DMS53 treated with DMSO at 0.1 percent for 48 hours (cell line): ENCODE results near the gene RNPEPL1.

Experiments
- DNase-seq: peaks from one replicate; lab custom pipeline; 2025; ENCODE audit not compliant: unreplicated experiment; lab: John Stamatoyannopoulos, UW

The RNPEPL1 gene

DNA sequence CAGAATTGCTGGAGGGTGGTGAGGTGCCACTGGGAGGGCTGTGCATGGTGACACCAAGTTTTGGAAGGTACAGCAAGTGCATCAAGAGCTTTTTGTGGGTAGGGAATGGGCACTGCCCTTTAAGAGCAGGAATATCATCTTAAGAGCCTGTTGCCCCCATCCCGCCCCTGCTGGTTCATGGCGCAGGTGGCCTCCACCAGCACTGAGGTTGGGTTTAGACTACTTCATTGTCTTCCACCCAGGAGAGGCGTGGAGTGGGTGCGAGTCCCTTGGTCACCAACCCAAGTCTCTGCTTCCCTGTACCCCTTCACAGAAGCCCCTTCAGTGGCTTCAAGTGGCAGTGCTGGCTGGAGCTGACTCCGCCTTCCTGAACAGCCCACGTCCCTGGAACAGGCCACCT, 7.8 kb downstream of the RNPEPL1 start:
- no peak for DNase-seq

DNA sequence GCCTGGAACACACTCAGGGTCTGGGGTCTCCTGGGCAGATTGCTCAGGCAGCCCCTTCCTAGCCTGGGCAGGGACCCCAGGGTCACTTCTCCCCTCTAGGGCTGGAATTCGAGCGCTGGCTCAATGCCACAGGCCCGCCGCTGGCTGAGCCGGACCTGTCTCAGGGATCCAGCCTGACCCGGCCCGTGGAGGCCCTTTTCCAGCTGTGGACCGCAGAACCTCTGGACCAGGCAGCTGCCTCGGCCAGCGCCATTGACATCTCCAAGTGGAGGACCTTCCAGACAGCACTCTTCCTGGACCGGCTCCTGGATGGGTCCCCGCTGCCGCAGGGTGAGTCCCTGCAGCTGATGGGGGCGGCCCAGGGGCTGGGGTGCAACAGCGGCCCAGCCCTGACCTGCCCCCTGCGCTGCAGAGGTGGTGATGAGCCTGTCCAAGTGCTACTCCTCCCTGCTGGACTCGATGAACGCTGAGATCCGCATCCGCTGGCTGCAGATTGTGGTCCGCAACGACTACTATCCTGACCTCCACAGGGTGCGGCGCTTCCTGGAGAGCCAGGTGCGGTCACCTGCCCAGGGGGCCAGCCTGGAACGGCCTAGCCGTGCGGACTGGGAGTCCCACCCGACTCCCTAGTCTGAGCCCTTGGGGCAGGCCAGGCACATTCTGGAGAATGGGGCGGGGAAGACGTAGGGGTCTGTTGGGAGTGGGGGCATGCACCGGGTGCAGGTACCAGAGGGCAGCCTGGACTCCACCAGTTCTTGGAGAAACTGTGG, 8.3 kb downstream of the RNPEPL1 start:
- no peak for DNase-seq

DNA sequence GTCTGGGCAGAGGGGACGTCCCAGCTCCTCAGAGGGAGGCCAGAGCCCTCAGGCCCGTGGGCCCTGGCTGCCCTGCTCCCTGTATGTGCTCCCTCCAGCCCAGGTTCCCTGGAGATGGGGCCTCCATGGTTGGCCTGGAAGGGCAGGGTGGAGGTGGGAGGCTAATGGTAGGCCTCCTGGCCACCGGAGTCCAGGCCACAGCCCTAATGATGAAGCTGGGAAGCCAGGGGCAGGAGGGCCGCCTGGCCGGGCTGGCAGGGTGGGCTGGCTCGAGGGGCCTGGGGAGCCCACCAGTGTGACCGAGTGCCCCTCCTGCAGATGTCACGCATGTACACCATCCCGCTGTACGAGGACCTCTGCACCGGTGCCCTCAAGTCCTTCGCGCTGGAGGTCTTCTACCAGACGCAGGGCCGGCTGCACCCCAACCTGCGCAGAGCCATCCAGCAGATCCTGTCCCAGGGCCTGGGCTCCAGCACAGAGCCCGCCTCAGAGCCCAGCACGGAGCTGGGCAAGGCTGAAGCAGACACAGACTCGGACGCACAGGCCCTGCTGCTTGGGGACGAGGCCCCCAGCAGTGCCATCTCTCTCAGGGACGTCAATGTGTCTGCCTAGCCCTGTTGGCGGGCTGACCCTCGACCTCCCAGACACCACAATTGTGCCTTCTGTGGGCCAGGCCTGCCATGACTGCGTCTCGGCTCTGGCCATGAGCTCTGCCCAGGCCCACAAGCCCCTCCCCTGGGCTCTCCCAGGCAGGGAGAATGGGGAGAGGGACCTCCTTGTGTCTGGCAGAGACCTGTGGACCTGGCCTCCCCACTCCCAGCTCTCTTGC, 9.2 kb downstream of the RNPEPL1 start:
- no peak for DNase-seq

DNA sequence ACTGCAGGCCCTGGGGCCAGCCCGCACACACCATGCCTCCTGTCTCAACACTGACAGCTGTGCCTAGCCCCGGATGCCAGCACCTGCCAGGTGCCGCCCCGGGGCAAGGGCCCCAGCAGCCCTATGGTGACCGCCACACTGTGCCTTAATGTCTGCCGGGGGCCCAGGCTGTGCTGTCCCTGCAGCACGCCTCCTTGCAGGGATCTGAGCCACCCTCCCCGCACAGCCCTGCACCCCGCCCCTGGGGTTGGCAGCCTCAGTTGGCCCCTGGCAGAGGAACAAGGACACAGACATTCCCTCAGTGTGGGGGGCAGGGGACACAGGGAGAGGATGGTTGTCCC, 9.8 kb downstream of the RNPEPL1 start:
- DNase-seq = no peak

DNA sequence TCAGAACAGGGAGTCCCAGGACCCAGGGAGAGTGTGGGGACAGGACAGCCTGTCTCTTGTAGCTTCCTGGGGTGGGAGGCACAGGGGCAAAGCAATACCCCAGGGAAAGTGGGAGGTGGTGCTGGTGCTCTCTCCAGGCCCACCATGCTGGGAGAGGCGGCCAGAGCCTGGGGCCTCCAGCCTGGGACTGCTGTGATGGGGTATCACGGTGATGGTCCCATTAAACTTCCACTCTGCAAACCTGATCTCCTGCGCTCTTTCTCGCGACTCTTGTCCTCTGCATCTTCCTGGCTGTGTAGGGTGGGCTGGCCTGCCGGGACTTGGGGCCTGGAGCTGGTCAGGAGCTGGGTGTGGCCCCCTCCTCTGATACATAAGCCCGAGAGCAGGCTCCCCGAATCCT, 10.2 kb downstream of the RNPEPL1 start:
- DNase-seq = no peak

DNA sequence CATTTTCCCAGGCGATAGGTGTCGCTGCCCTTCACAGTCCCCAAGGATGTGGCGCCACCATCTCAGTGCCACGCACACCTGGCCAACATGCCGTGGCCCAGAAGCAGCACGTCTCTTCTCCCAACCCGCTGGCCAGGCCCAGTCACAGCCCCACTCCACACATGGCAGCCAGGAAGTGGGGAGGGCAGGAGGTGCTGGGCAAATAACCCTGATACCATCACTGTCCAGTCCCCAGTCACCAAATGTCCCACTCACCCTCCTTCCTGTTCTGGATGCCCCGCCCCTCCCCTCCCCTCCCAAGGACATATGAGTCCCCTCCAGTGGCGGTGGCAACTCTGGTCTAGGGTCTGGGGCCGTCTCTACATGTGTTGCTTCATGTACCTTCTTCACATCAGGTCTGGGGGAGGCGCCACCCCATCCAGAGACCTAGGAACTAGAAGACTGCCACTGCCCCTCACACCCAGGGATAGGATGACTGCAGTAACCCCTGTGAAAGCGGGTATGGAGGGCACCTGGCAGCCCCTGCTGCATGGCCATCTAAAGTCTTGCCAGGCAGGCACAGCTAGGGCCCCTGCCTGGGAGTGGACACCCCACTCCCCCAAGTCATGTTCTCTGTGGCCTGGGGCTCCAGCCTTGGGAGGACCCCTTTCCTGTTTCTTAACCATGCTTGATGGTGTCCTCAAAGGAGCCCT, 10.9 kb downstream of the RNPEPL1 start:
- DNase-seq = no peak

DNA sequence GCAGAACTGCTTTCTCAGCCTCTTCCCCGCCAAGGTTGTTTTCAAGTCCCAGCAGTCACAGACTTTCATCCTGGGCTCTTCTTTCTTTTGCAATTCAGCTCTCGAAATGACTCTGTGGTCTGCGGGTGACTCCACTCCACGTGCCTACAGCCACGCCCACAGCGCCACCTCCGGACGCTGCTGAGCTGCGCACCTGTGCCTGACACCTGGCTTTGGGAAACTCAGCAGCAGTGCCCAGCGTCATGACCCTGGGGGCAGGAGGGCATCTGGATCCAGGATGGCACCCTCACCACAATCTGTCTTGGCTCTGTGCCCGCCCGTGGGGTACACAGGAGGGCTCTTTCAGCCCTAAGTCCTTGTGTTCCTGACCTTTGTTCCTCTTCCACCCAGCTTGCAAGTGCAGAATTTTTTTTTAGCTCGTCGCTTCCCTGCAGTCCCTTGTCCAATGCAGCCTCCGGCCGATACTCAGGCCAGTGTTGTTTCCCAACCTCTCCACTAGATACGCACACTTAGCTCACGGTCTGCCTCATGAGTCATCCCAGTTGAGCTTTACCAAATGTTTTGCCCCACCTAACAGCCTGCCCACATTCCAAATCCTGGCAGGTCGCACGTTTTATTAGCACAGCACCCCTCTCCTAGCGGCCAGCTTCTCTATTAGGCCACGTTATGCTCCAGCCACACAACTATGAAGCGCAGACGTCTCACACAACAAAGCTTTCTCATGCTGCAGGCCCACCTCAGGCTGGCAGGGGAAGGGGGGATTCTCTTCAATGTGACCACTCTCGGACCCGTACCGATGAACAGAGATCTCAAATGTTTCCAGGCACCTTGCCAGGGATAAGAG, 11.7 kb downstream of the RNPEPL1 start:
- DNase-seq = peak; percentile 71

DNA sequence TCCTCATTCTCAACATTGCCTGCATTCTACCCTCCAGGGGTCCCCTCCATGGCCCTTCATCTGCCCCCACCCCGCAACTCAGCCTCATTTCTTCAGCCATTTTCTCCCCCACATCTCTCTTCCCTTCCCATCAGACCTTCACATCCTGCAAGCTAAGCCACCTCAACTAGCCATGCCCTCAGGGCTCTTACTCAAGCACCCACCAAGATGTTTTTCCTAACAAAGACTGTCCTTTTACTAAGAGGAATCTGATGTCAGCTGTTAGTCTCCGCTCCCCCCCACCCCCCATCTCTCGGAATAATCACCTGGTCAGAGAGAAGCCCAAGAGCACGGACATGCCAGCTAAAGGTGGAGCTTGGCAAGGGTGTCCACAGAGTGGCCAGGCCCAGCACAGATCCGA, 13.5 kb downstream of the RNPEPL1 start:
- no peak for DNase-seq

DNA sequence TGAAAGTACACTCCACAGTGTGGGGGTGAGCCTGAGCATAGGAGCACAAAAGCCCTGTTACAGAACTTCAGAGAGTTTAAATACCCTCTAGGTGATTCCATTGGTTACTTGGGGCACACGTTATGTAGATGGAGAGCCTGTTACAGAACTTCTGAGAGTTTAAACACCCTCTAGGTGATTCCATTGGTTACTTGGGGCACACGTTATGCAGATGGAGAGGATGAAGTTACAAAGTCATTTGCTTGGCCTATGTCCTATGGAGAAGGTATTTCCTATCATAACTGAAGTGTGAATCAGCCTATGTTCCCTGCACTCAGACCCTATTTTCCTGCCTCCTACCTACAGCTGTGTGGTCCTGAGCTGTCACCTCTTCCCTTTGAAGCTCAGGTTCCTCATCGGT, 14.5 kb downstream of the RNPEPL1 start:
- DNase-seq = no peak

DNA sequence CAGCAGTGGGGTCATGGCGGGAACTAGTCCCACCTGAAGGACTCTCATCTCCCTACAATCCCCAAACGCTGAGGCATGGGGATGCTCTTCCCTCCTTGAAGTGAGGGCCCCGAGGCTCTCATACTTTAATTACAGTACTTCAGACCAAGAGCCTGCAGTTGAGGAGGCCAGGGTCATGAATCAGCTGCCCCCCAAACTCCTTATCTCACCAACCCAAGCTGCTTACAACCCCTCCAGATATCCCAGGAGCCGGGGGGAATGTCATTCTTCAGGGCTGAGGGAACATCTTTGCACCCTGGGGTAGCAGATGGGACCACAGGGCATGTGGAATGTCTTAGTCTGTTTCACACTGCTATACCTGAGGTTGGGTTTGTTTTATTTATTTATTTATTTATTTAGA, 15.5 kb downstream of the RNPEPL1 start:
- no peak for DNase-seq

DNA sequence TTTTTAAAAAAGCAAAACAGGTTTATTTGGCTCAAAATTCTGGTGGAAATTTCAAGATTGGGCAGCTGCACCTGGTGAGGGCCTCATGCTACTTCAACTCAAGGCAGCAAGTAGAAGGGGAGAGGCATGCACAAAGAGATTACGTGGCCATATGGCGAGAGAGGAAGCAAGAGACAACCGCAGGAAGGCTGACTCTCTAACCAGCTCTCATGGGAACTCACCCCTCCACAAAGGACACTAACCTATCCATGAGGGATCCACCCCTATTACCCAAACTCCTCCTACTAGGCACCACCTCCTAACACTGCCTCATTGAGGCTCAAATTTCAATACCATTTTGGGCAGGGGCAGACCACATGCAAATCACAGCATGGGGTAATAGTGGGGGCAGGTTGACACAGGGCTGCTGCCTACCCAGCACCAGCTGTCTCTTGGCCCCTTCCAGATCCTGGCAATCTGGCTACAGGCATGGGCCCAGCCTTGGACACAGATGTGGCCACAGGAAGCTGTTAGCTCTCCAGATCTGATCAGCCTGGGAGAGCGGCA, 16.3 kb downstream of the RNPEPL1 start:
- no peak for DNase-seq

DNA sequence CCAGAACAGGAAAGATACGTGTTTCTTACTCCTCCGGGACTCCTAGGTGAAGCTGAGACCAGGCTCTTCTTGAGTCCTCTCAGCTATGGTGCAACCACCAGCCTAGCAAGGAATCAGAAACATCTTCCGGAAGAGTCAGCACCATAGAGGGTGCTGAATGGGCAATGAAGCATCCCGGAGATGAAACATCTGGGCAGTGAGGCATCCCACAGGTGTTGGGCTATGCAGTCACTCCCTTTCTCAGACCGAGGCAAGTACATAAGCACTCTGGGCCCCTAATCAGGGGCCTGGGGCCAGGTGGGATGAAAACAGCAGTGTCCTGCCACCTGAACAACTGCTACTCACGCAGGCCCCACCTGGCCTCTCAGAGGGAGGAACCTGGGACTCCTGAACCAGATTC, 16.8 kb downstream of the RNPEPL1 start:
- DNase-seq = no peak

DNA sequence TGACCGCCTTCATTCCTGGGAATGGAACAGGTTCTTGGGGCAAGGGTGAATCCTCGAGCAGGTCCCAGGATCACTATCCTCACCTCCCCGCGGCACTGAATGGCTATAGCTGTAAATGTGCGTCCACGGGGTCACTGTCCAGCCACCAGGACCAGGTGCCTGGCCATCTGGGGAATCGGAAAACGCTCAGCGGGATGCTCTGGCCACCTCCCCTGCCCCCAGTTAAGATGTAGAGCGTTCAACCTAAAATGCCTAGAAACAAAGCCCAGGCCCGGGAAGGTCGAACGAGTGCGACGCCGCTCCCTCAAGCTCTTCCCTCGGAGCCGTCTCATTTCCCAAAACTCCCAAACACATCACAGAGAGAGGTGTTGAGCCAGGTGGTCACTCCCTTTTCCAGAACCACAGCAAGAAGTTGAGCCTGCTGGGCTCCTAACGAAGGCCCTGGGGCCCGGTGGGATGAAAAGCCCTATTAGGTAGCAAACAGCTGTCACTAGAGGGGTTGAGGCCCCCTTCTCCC, 17.5 kb downstream of the RNPEPL1 start:
- DNase-seq = no peak

DNA sequence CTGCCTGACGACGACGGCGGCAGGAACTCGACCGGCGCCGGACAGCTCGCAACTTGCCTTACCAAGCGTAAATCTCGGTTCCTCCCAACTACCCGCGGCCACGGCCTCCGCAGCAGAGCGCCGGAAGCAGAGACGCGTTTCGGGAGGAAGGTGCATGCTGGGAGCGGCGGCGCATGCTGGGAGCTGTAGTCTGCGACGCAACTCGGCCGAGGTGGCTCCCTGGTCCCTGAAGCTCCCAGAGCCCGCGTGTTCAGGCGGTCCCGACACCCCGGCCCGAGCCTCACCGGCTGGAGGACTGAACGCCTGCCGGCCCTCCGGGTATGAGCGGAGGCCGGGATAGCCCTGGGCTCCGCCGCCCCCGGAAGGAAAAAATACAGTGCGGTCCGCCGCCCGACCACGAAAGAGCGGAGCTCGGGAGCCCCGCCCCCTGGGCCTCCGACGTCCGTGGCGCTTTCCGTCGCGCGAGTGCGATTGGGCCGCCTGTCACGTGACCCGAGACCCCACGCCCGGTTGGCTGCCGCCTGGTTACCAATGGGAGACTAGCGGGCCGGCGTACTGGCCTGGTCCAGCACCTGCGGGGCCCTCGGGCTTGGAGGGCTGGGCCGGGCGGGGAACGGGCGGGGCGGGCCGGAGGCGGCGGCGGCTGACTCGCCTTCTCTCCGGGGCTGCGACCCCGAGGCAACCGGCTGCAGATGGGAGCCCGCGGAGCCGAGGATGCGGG, 18.1 kb downstream of the RNPEPL1 start, which contains the start of gene CAPN10:
Gene CAPN10, plus strand, starts transcription at position 537 of the 721 bp plus-strand sequence. Its CDS starts 178 bp downstream, at position 715.
- DNase-seq = peak; percentile 85

DNA sequence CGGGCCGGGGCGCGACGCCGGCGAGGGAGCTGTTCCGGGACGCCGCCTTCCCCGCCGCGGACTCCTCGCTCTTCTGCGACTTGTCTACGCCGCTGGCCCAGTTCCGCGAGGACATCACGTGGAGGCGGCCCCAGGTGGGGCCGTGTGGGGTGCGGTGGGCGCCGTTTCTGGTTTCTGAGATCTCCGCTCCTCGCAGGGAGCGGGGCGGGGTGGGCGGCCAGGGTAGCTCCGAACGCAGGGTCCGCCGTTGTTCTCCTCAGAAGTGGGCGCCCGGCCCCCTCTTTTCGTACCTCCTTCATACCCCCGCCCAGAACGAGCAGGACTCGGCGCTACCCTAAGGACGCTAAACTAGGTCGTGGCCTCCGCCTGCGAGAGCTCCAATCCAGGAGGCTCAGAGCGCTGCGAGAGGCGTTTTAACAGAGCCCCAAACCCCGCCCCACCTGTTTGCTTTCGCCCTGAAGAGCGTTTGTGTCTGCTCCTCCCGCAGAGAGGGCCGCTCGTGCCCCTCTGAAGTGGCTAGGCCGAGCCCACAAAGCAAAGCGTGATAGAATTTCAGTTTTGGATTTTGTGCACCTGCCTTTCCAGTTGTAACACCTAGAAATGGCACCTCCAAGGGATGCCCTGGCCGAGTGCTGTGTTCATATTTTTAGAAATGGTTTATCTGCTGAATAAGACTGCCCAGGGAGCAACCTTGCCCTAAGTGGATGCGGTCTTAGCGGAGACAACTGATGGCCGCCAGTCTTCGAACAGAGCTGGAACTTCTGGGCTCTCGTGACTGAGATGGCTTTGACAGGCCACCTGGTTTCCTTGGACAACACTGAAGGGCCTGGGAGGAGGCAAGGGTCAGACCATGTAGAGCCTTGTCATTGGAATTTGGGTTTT, 18.9 kb downstream of the RNPEPL1 start:
- no peak for DNase-seq

DNA sequence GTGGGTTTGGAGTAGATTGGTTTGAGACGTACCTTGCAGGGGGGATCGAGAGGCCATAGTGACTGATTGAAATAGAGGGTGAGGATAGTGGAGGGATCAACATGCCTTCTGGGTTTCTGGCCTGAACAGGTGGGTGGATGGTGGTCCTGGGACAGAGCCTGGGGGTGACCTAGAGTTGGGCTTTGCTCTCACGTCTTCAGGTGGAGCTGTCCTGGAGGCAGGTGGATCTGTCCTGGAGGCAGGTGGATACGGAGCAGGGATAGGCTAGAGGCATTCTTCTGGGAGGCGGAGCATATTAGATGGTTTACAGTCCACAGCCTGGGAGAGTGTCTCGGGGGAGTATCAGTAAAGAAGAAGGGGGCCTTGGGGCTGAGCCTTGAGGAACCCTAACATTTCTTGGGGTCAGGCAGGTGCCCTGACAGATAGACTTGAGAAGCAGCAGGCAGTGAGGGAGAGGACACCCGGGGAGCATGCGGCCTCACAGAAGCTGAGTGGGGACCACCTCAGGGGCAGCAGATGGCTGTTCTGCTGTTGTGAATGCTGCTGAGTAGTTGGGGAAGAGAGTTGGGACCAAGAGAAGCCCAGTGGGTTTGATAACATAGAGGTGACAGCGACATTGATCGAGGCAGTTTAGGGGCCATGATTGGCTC, 19.8 kb downstream of the RNPEPL1 start:
- no peak for DNase-seq

DNA sequence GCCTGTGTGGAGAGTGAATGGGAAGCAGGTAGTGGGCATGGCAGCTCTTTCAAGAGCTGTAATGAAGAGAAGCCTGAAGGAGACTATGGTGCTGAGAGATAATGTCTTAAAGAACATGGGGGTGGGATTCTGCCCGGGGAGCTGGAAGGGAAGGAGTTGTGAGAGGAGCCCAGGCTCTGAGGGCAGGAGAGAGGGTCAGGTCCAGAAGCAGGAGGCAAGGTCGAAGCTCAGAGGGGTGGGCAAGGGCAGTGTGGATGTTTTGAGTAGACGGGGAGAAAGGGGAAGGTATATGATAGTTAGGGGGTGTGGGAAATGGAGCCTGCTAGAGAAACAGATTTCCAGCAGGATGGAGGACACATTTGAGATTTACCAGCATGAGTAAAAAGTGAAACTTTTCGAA, 20.4 kb downstream of the RNPEPL1 start:
- DNase-seq = no peak

DNA sequence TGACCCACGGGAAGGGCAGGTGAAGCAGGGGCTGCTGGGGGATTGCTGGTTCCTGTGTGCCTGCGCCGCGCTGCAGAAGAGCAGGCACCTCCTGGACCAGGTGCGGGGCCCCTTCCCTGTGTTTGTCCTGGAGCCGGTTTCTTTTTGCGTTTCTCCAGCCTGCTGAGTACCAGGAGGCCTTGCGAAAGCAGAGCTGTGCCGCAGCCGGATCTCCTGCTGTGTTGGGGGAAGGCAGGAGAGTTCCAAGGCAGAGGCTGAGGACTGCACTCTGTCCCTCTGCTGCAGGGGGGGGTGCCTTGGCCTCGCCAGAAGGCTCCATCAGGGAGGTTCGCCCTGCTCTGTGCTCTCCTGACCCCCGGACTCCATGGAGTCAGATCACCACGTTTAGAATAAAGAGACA, 21.1 kb downstream of the RNPEPL1 start:
- no peak for DNase-seq
